ENCODE results near the gene ZDHHC3.

ZDHHC3 gene

GRCh38 chr3:44932986-44933944 lies 42.7 kb downstream of the ZDHHC3 start:
- no peak overlapping the region for H3K4me3 Mint-ChIP-seq
- H3K27me3 Mint-ChIP-seq: no peaks in the 10 kb centered on the region
- H3K27ac Mint-ChIP-seq: no peak overlapping the region
- H3K36me3 Mint-ChIP-seq: peaks cover 6% of the 10 kb centered on the region
- H3K9me3 Mint-ChIP-seq (ENCODE audit: low read depth): no peaks in the 10 kb centered on the region
- H3K4me1 Mint-ChIP-seq (ENCODE audit: low read depth): peaks cover 7% of the 10 kb centered on the region

- Mint-ChIP-seq H3K27ac (no peak overlapping the region), H3K36me3 (peaks cover 6% of the 10 kb centered on the region), H3K4me3 (no peak overlapping the region)
Observed at GRCh38 chr3:44932271-44932670, 43.7 kb downstream of the ZDHHC3 start.

GRCh38 chr3:44931791-44932190 lies 44.2 kb downstream of the ZDHHC3 start:
- no peak overlapping the region for H3K27ac Mint-ChIP-seq
- no peak overlapping the region for H3K4me3 Mint-ChIP-seq
- H3K9me3 Mint-ChIP-seq (ENCODE audit: low read depth): no peaks in the 10 kb centered on the region
- peaks cover 6% of the 10 kb centered on the region for H3K36me3 Mint-ChIP-seq
- peaks cover 7% of the 10 kb centered on the region for H3K4me1 Mint-ChIP-seq (ENCODE audit: low read depth)
- H3K27me3 Mint-ChIP-seq: no peaks in the 10 kb centered on the region

More at GRCh38 chr3:44932271-44932670, 43.7 kb downstream of the ZDHHC3 start:
- H3K4me1 Mint-ChIP-seq (ENCODE audit: low read depth): peaks cover 7% of the 10 kb centered on the region
- no peaks in the 10 kb centered on the region for H3K27me3 Mint-ChIP-seq
- H3K9me3 Mint-ChIP-seq (ENCODE audit: low read depth): no peaks in the 10 kb centered on the region

GRCh38 chr3:44930911-44931310 lies 45.1 kb downstream of the ZDHHC3 start:
- Mint-ChIP-seq H3K27ac (no peak overlapping the region), H3K27me3 (no peaks in the 10 kb centered on the region), H3K4me1 (ENCODE audit: low read depth) (peaks cover 2% of the 10 kb centered on the region), H3K36me3 (peaks cover 5% of the 10 kb centered on the region), H3K9me3 (ENCODE audit: low read depth) (no peaks in the 10 kb centered on the region), H3K4me3 (no peak overlapping the region)

- H3K4me1 Mint-ChIP-seq (ENCODE audit: low read depth): peaks cover 2% of the 10 kb centered on the region
- no peak overlapping the region for H3K4me3 Mint-ChIP-seq
- H3K27me3 Mint-ChIP-seq: no peaks in the 10 kb centered on the region
- no peak overlapping the region for H3K27ac Mint-ChIP-seq
- H3K36me3 Mint-ChIP-seq: peaks cover 10% of the 10 kb centered on the region
- H3K9me3 Mint-ChIP-seq (ENCODE audit: low read depth): no peaks in the 10 kb centered on the region
Observed at GRCh38 chr3:44929782-44930181, 46.2 kb downstream of the ZDHHC3 start.

GRCh38 chr3:44927371-44927770 lies 48.6 kb downstream of the ZDHHC3 start:
- Mint-ChIP-seq H3K27me3 (no peaks in the 10 kb centered on the region), H3K4me3 (no peak overlapping the region), H3K4me1 (ENCODE audit: low read depth) (no peaks in the 10 kb centered on the region), H3K9me3 (ENCODE audit: low read depth) (no peaks in the 10 kb centered on the region), H3K27ac (no peak overlapping the region), H3K36me3 (peaks cover 10% of the 10 kb centered on the region)

- Mint-ChIP-seq H3K36me3 (peaks cover 10% of the 10 kb centered on the region), H3K4me1 (ENCODE audit: low read depth) (no peaks in the 10 kb centered on the region), H3K27ac (no peak overlapping the region), H3K9me3 (ENCODE audit: low read depth) (no peaks in the 10 kb centered on the region), H3K27me3 (no peaks in the 10 kb centered on the region), H3K4me3 (no peak overlapping the region)
Observed at GRCh38 chr3:44926921-44927320, 49.1 kb downstream of the ZDHHC3 start.

GRCh38 chr3:44926172-44926571 lies 49.8 kb downstream of the ZDHHC3 start:
- Mint-ChIP-seq H3K9me3 (ENCODE audit: low read depth) (no peaks in the 10 kb centered on the region), H3K27me3 (no peaks in the 10 kb centered on the region), H3K27ac (no peak overlapping the region), H3K36me3 (peaks cover 10% of the 10 kb centered on the region), H3K4me1 (ENCODE audit: low read depth) (no peaks in the 10 kb centered on the region), H3K4me3 (no peak overlapping the region)

GRCh38 chr3:44924457-44925084 lies 51.4 kb downstream of the ZDHHC3 start:
- Mint-ChIP-seq H3K4me1 (ENCODE audit: low read depth) (no peaks in the 10 kb centered on the region), H3K27ac (no peak overlapping the region)

GRCh38 chr3:44923632-44924456 lies 52.1 kb downstream of the ZDHHC3 start:
- Mint-ChIP-seq H3K27ac (no peak overlapping the region), H3K4me1 (ENCODE audit: low read depth) (no peaks in the 10 kb centered on the region), H3K9me3 (ENCODE audit: low read depth) (no peaks in the 10 kb centered on the region), H3K36me3 (peaks cover 10% of the 10 kb centered on the region), H3K27me3 (no peaks in the 10 kb centered on the region), H3K4me3 (no peak overlapping the region)

More at GRCh38 chr3:44924457-44925084, 51.4 kb downstream of the ZDHHC3 start:
- Mint-ChIP-seq H3K9me3 (ENCODE audit: low read depth) (no peaks in the 10 kb centered on the region), H3K27me3 (no peaks in the 10 kb centered on the region), H3K36me3 (peaks cover 10% of the 10 kb centered on the region), H3K4me3 (no peak overlapping the region)

- no peaks in the 10 kb centered on the region for H3K27me3 Mint-ChIP-seq
- no peaks in the 10 kb centered on the region for H3K36me3 Mint-ChIP-seq
- H3K4me3 Mint-ChIP-seq: no peak overlapping the region
- no peak overlapping the region for H3K27ac Mint-ChIP-seq
- no peaks in the 10 kb centered on the region for H3K4me1 Mint-ChIP-seq (ENCODE audit: low read depth)
- no peaks in the 10 kb centered on the region for H3K9me3 Mint-ChIP-seq (ENCODE audit: low read depth)
Observed at GRCh38 chr3:44920081-44920480, 55.9 kb downstream of the ZDHHC3 start.

GRCh38 chr3:44918581-44918980 lies 57.4 kb downstream of the ZDHHC3 start:
- H3K27me3 Mint-ChIP-seq: no peaks in the 10 kb centered on the region
- H3K4me1 Mint-ChIP-seq (ENCODE audit: low read depth): no peaks in the 10 kb centered on the region
- no peaks in the 10 kb centered on the region for H3K9me3 Mint-ChIP-seq (ENCODE audit: low read depth)
- no peak overlapping the region for H3K4me3 Mint-ChIP-seq
- no peaks in the 10 kb centered on the region for H3K36me3 Mint-ChIP-seq
- H3K27ac Mint-ChIP-seq: no peak overlapping the region

- Mint-ChIP-seq H3K4me1 (ENCODE audit: low read depth) (no peaks in the 10 kb centered on the region), H3K9me3 (ENCODE audit: low read depth) (no peaks in the 10 kb centered on the region), H3K27me3 (no peaks in the 10 kb centered on the region), H3K36me3 (no peaks in the 10 kb centered on the region), H3K4me3 (no peak overlapping the region), H3K27ac (no peak overlapping the region)
Observed at GRCh38 chr3:44918087-44918486, 57.9 kb downstream of the ZDHHC3 start.

- H3K4me1 Mint-ChIP-seq (ENCODE audit: low read depth): no peaks in the 10 kb centered on the region
- H3K36me3 Mint-ChIP-seq: no peaks in the 10 kb centered on the region
- no peak overlapping the region for H3K27ac Mint-ChIP-seq
- H3K27me3 Mint-ChIP-seq: no peaks in the 10 kb centered on the region
- H3K4me3 Mint-ChIP-seq: no peak overlapping the region
- H3K9me3 Mint-ChIP-seq (ENCODE audit: low read depth): no peaks in the 10 kb centered on the region
Observed at GRCh38 chr3:44915702-44916438, 60.1 kb downstream of the ZDHHC3 start.

Data from activated naive CD8-positive, alpha-beta T cell (primary cell).